ENCODE measurements around the gene OR8J1. TPM values are rescaled to one million over a fixed set of nuclear protein-coding genes. Genes with fewer than 3 reads are reported as not detected.
"Not testable (repeated sequence)": the region's sequence is repeated elsewhere in the genome, so short reads cannot be mapped to it uniquely, and the experiment has no call there.

Gene OR8J1, protein sequence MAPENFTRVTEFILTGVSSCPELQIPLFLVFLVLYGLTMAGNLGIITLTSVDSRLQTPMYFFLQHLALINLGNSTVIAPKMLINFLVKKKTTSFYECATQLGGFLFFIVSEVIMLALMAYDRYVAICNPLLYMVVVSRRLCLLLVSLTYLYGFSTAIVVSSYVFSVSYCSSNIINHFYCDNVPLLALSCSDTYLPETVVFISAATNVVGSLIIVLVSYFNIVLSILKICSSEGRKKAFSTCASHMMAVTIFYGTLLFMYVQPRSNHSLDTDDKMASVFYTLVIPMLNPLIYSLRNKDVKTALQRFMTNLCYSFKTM
- total RNA-seq (2014; rRNA removed; shearing (Covaris generic)) = not detected in 2 replicates

DNA sequence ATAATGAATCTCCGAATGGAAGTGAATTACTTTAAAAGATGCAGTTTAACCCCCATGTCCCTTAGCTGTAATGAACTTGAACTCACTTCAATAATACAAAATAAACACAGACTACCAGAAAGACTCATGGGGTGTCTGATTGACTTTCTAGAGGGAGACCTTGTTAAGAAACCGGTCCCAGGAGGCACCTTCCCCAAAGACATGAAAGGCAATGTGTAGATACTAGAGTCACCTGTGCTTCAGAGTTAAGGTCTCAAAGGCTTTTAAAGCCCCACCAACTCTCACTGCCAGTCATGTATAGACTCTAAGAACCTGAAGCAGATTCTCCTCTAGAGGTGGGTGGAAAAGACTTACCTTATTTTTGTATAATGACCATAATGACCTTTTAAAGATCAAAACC lies at the start of gene OR8J1:
Gene OR8J1 (plus strand): TSS at position 301 of the 400 bp plus-strand sequence. CDS start 5,956 bp downstream, outside the sequence.
- DNase-seq (ENCODE audit: low read depth) = no peak

DNA sequence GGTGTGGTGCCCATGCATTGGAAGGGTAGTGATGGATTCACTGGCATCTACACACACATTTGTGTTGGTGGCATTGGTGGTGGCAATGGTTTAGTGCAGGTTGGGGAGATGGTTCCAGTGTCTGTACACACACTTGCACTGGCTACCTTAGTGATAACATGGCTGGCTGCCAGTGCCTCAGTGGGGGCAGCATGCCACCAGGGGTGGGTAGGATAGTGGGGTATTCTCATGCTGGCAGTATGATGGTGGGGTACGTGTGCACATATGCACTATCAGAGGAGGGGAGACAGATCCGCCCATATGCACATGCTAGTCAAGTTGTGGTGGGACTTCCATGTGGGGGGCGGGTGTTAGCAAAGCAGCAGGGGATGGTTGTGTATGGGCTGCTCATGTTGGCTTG lies 46.3 kb upstream of the OR8J1 start:
- no peak for DNase-seq (ENCODE audit: low read depth)

DNA sequence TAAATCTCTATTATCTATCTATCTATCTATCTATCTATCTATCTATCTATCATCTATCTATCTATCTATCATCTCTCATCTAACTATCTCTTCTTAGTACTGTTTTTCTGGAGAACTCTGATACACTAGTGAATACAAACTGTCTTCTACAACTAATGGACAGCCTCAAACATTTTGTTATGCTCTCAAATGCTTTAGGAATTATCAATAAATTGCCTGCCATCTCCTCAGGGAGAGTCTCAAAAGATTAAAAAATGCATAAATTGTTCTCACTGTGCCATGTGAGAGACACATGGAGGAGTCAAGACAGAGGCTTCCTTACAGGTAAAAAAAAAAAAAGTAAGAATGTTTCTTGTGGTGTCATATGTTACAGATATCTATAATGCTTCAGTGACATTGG lies 39.2 kb upstream of the OR8J1 start, which contains the start of gene OR8K3:
Gene OR8K3 (plus strand): TSS at position 301 of the 400 bp plus-strand sequence. CDS start 3,163 bp downstream, outside the sequence.
- DNase-seq (ENCODE audit: low read depth) = no peak

DNA sequence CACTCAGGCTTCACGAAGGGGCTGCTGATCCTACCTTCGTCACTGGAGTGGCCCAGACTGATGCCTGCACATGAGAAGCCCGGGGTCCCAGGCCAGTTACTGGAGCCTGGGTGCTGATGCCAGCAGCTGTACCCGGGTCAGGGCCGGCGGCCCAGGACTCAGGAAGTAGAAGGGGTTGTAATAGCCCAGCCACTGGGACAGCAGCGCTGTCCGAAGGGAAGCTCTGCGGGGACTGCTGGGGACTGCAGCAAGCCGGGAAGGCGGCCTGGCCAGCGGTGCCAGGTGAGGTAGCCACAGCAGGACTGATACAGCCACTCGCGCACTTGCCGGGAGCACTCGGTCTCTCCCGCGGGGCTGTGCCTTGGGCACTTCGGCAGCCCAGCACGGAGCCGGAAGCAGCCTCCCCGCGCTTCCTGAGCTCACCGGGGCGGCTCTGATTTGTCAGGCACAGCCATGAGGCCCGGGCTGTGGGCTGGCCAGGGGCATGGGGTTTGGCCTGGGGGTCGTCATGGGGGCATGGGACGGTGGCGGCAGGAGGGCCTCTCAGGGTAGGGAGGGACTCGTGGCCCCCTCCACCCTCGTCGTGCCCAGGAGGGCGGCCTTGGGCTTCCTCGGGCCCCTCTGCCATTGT lies 22.1 kb upstream of the OR8J1 start:
- DNase-seq (ENCODE audit: low read depth) = no peak

DNA sequence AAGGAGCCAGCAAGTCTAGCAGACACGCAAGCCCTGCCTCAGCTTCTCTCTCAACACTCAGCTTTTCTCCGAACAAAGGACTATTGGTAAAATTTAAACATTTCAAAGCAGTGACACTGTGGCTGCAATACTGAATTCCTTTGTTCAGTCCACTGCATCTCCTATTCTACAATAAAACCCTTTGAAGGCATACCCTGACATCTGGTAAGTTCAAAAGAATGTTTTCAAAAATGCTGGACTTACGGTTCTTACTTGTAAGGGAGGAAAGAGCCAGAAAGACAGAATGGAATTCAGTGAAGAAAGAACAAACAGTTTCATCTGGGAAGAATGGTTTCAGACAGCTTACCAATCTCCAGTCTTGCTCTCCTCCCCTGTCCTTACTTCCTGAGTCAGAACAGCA lies 20.9 kb upstream of the OR8J1 start:
- DNase-seq (ENCODE audit: low read depth) = no peak

DNA sequence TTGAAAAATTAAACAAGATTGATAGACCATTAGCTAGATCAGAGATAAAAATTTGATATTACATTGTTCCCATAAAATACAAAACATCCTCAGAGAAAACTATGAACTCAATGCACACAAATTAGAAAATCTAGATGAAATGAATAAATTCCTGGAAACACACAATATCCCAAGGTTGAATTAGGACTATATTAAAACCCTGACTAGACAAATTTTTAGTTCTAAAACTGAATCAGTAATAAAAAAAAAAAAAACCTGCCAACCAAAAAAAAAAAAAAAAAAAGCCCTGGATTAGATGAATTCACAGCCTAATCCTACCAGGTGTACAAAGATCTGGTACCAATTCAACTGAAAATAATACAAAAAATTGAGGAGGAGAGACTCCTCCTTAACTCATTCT lies 13.8 kb upstream of the OR8J1 start:
- no peak for DNase-seq (ENCODE audit: low read depth)

DNA sequence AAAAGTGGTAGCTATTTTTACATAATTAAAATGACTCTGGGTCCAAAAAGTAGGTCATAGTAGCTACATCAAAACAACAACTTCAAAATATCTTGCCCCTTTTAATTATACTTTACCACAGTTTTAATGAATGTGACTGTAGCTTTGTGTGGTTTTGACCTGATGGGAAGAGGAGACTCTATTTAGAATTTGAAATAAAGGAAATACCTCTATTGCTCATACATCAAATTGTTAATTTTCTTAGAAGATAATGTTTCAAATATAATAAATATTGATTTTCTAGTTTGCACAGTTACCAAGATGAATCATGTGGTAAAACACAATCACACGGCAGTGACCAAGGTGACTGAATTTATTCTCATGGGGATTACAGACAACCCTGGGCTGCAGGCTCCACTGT lies 8.4 kb upstream of the OR8J1 start, which contains the start of gene OR8K1:
Gene OR8K1 (plus strand): TSS at position 301 of the 400 bp plus-strand sequence. CDS start 0 bp downstream, at position 301.
- no peak for DNase-seq (ENCODE audit: low read depth)

DNA sequence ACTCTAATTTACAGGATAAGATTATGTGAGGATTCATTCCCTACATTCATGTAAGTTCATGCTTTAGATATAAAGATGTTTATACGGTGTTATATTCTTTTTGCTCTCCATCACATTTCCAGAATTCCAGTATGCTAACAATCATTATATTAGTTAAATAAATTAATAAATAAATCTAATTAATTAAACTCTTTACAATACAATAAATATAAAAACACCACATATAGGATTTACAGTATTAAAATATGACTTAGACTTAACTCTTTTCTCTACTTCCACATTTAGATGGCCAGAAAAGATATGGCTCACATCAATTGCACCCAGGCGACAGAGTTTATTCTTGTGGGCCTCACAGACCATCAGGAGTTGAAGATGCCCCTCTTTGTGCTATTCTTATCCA lies 21.2 kb downstream of the OR8J1 start, which contains the start of gene OR8U1:
Gene OR8U1 (plus strand): TSS at position 301 of the 400 bp plus-strand sequence. CDS start 0 bp downstream, at position 301.
- no peak for DNase-seq (ENCODE audit: low read depth)

DNA sequence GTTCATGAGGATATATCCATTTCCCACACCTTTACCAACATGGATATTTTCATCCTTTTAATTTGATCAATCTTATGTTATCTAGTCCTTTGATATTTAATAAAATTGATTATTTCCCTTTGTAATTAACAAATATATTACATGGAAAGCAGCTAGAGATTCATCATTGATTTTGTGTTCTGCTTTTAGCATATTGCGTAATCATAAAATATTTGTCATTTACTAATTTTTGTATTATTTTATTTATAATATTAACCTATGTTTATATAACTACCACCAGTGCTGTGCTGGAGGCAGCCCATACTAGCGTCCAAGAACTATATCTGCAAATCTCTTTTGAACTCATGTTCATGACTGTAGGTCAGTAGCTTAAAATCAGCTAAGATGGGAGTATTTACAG lies 26.0 kb downstream of the OR8J1 start:
- DNase-seq (ENCODE audit: low read depth) = no peak

DNA sequence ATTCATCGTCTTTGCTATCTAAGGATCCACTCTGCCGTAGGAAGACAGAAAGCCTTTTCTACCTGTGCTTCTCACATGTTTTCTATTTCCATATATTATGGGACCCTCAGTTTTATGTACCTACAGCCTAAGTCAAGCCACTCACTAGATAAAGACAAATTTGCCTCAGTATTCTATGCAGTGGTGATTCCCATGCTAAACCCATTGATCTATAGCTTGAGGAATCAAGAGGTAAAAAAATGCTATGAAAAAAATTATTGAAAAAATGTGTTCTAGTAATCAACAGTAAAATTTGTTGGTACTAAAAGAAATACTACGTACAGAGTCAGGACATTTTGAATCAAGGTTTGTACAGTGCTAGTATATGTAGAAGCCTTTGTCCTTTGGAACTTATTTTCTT lies 40.3 kb downstream of the OR8J1 start:
- no peak for DNase-seq (ENCODE audit: low read depth)

DNA sequence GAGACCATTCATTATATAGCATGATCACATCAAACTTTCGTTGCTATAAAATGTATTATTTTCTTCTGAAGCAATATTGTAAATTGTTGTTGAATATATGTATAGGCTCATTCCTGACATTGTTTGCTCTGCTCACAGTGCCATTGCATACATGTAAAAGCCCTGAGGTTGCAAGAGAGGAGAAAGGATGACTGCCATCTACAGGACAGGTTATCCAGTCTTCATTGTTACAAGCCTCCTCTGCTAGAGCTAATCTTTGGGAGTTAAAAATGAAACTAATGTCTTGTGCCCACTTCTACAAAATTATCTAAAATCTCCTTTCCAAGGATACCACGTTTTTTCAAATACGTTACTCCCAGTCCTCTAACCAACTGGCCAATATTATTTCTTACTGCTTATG lies 42.0 kb downstream of the OR8J1 start:
- no peak for DNase-seq (ENCODE audit: low read depth)

DNA sequence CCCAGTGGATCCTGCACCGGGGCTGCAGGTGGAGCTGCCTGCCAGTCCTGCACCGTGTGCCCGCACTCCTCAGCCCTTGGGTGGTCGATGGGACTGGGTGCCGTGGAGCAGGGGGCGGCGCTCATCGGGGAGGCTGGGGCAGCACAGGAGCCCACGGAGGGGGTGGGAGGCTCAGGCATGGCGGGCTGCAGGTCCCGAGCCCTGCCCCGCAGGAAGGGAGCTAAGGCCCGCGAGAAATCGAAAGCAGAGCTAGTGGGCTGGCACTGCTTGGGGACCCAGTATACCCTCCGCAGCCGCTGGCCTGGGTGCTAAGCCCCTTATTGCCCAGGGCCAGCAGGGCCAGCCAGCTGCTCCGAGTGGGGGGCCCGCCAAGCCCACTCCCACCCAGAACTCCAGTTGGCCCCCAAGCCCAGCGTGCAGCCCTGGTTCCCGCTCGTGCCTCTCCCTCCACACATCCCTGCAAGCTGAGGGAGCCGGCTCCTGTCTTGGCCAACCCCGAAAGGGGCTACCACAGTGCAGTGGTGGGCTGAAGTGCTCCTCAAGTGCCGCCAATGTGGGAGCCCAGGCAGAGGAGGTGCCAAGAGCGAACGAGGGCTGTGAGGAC lies 47.9 kb downstream of the OR8J1 start:
- DNase-seq (ENCODE audit: low read depth) = not testable (repeated sequence)

DNA sequence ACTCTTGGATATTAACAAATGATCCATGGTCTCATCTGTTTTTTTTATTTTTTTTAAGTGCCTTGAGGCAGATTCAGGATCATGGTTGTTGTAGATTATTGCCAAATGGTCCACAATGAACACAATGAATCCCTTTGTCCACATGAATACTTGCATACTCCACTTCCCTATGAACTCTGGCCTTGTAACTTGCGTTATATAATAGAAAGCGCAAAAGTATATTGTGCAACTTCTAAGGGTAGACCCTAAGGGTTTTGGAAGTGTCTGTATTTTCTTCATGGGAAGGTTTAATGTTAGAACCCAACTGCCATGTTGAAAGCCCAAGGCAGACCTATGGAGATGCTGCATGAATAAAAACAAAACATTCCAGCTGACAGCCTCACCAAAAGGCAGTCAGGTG lies 50.3 kb downstream of the OR8J1 start:
- no peak for DNase-seq (ENCODE audit: low read depth)

DNA sequence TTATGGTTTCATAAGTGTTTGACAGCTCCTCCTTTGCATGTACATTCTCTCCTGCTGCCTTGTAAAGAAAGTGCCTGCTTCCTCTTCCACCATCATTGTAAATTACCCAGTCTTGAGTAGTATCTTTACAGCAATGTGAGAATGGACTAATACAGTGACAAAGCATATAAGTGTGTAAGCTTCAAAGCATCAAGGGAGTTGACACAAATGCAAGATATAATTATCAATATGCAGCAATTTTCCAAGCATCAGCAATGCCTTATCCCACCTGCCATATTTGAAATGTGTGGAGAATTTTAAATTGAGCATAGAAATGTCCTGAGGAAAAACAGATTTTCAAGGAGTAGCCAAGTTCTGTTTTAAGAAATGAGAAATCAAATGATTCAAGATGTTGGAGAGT lies 56.7 kb downstream of the OR8J1 start:
- no peak for DNase-seq (ENCODE audit: low read depth)

Other genes starting within 250 kb of the OR8J1 start
- gene OR8H3, start 231.9 kb upstream of the OR8J1 start, total RNA-seq (2014; rRNA removed; shearing (Covaris generic)) = not detected in 2 replicates
- gene OR8J3, start 214.1 kb upstream of the OR8J1 start, total RNA-seq (2014; rRNA removed; shearing (Covaris generic)) = not detected in 2 replicates
- not detected in 2 replicates for gene OR8K5, start 194.0 kb upstream of the OR8J1 start, total RNA-seq (2014; rRNA removed; shearing (Covaris generic))
- not detected in 2 replicates for gene OR5J2, start 177.7 kb upstream of the OR8J1 start, total RNA-seq (2014; rRNA removed; shearing (Covaris generic))
- not detected in 2 replicates for gene OR5T2, start 120.0 kb upstream of the OR8J1 start, total RNA-seq (2014; rRNA removed; shearing (Covaris generic))
- gene OR5T3, start 102.0 kb upstream of the OR8J1 start, total RNA-seq (2014; rRNA removed; shearing (Covaris generic)) = not detected in 2 replicates
- not detected in 2 replicates for gene OR5T1, start 80.1 kb upstream of the OR8J1 start, total RNA-seq (2014; rRNA removed; shearing (Covaris generic))
- gene OR8H1, start 62.0 kb upstream of the OR8J1 start, total RNA-seq (2014; rRNA removed; shearing (Covaris generic)) = not detected in 2 replicates
- gene OR8K3, start 39.1 kb upstream of the OR8J1 start, total RNA-seq (2014; rRNA removed; shearing (Covaris generic)) = not detected in 2 replicates
- gene OR8K1, start 8.3 kb upstream of the OR8J1 start, total RNA-seq (2014; rRNA removed; shearing (Covaris generic)) = not detected in 2 replicates
- not detected in 2 replicates for gene OR8U1, start 21.3 kb downstream of the OR8J1 start, total RNA-seq (2014; rRNA removed; shearing (Covaris generic))
- gene OR5AL1, start 58.4 kb downstream of the OR8J1 start, total RNA-seq (2014; rRNA removed; shearing (Covaris generic)) = not detected in 2 replicates
- gene OR5M3, start 119.1 kb downstream of the OR8J1 start, total RNA-seq (2014; rRNA removed; shearing (Covaris generic)) = not detected in 2 replicates
- gene OR5M8, start 137.1 kb downstream of the OR8J1 start, total RNA-seq (2014; rRNA removed; shearing (Covaris generic)) = not detected in 2 replicates
- not detected in 2 replicates for gene OR5M11, start 189.0 kb downstream of the OR8J1 start, total RNA-seq (2014; rRNA removed; shearing (Covaris generic))
- gene OR5M10, start 223.4 kb downstream of the OR8J1 start, total RNA-seq (2014; rRNA removed; shearing (Covaris generic)) = not detected in 2 replicates

All from M059J (cell line).